GM23338 (cell line): ENCODE measurements around the gene KRT83. TPM values are rescaled to one million over a fixed set of nuclear protein-coding genes. Genes with fewer than 3 reads are reported as not detected.

Experiments
- ATAC-seq: fragments of 200-7000 bp; cut with Tn5 transposase; 3 replicates; pipeline ENCODE4 v1.9.1; 2020
- DNase-seq: peaks from one replicate; pipeline ENCODE4 v3.0.0-alpha.2; 2015; ENCODE audit warnings: low spot score
- H2AFZ ChIP-seq: fragments of 200-600 bp; sonication (generic); 2 replicates; pipeline ENCODE4 v1.8.0; 2016; ENCODE audit warnings: antibody characterized with exemption, mild to moderate bottlenecking, moderate library complexity
- H3F3A ChIP-seq: fragments of 200-600 bp; sonication (generic); replicated peaks from 2 replicates; pipeline ENCODE4 v1.8.0; 2017; ENCODE audit warnings: antibody characterized with exemption, mixed run types, low read depth
- H3K27ac ChIP-seq: fragments of 200-600 bp; sonication (generic); 2 replicates; pipeline ENCODE4 v1.6.1; 2016; ENCODE audit warnings: low read depth
- H3K27me3 ChIP-seq: fragments of 200-600 bp; sonication (generic); 2 replicates; pipeline ENCODE4 v1.8.0; 2016; ENCODE audit warnings: mild to moderate bottlenecking, mixed run types, moderate library complexity; ENCODE audit not compliant: insufficient read depth
- H3K36me3 ChIP-seq: fragments of 200-600 bp; sonication (generic); 2 replicates; pipeline ENCODE4 v1.8.0; 2016; ENCODE audit warnings: mild to moderate bottlenecking; ENCODE audit not compliant: insufficient read depth
- H3K4me1 ChIP-seq: fragments of 200-600 bp; sonication (generic); 2 replicates; pipeline ENCODE4 v1.8.0; 2016; ENCODE audit warnings: mild to moderate bottlenecking, moderate library complexity; ENCODE audit not compliant: insufficient read depth
- H3K4me2 ChIP-seq: fragments of 200-600 bp; sonication (generic); 2 replicates; pipeline ENCODE4 v1.7.1; 2017; ENCODE audit warnings: mixed run types
- H3K4me3 ChIP-seq: fragments of 200-600 bp; sonication (generic); 2 replicates; pipeline ENCODE4 v1.6.1; 2016; ENCODE audit warnings: mixed run types
- H3K79me2 ChIP-seq: fragments of 200-600 bp; sonication (generic); replicated peaks from 2 replicates; pipeline ENCODE4 v1.8.0; 2017; ENCODE audit warnings: mild to moderate bottlenecking; ENCODE audit not compliant: insufficient read depth
- H3K9me2 ChIP-seq: fragments of 200-600 bp; sonication (generic); 2 replicates; pipeline ENCODE4 v1.8.0; 2017; ENCODE audit not compliant: insufficient read depth
- H4K20me1 ChIP-seq: fragments of 200-600 bp; sonication (generic); replicated peaks from 2 replicates; pipeline ENCODE4 v1.8.0; 2017; ENCODE audit warnings: mild to moderate bottlenecking; ENCODE audit not compliant: insufficient read depth
- H3K27ac Mint-ChIP-seq: 2 replicates; pipeline ENCODE4 v1.8.0; 2020; ENCODE audit warnings: inconsistent platforms, mild to moderate bottlenecking, moderate library complexity, mixed read lengths
- H3K27me3 Mint-ChIP-seq: 3 replicates; pipeline ENCODE4 v1.8.0; 2022; ENCODE audit warnings: low read depth, mild to moderate bottlenecking, moderate library complexity, mixed read lengths, inconsistent platforms; ENCODE audit not compliant: insufficient read depth, poor library complexity
- H3K36me3 Mint-ChIP-seq: 3 replicates; pipeline ENCODE4 v1.8.0; 2021; ENCODE audit warnings: low read depth, mild to moderate bottlenecking, inconsistent platforms, moderate library complexity, mixed read lengths
- H3K4me1 Mint-ChIP-seq: 3 replicates; pipeline ENCODE4 v1.8.0; 2020; ENCODE audit warnings: mild to moderate bottlenecking, inconsistent platforms, mixed read lengths
- H3K4me3 Mint-ChIP-seq: 3 replicates; pipeline ENCODE4 v1.8.0; 2021; ENCODE audit warnings: moderate library complexity, mild to moderate bottlenecking, inconsistent platforms, mixed read lengths
- H3K9me3 Mint-ChIP-seq: 3 replicates; pipeline ENCODE4 v1.8.0; 2020; ENCODE audit warnings: moderate library complexity, mild to moderate bottlenecking, inconsistent platforms, mixed read lengths
- CREB1 ChIP-seq: fragments of 250-450 bp; sonication (Bioruptor Pico); IDR thresholded peaks from 2 replicates; pipeline ENCODE4 v1.5.0; 2020; ENCODE audit warnings: low read depth, mild to moderate bottlenecking, moderate library complexity
- CTCF ChIP-seq, 2 experiments: fragments of 200-600 bp in 1 of 2; sonication (generic) in 1 of 2; conservative IDR thresholded peaks; 2 replicates each; pipeline versions ENCODE4 v1.5.1 to v1.6.1; 2016 to 2017; ENCODE audit warnings: antibody characterized with exemption in 2 of 2, low read depth in 2 of 2, mild to moderate bottlenecking in 2 of 2, moderate library complexity in 1 of 2
- ETS1 ChIP-seq: IDR thresholded peaks from 2 replicates; pipeline ENCODE4 v1.6.1; 2016; ENCODE audit warnings: antibody characterized with exemption
- EZH2 ChIP-seq: fragments of 200-600 bp; sonication (generic); IDR thresholded peaks from one replicate; pipeline ENCODE4 v1.8.0; 2017; ENCODE audit warnings: antibody characterized with exemption, mild to moderate bottlenecking, low read depth; ENCODE audit not compliant: unreplicated experiment
- EZH2phosphoT487 ChIP-seq: fragments of 200-600 bp; sonication (generic); IDR thresholded peaks from one replicate; pipeline ENCODE4 v1.8.1; 2018; ENCODE audit warnings: antibody characterized with exemption; ENCODE audit not compliant: unreplicated experiment
- JUNB ChIP-seq: IDR thresholded peaks from one replicate; pipeline ENCODE4 v1.6.1; 2016; ENCODE audit warnings: antibody characterized with exemption; ENCODE audit not compliant: unreplicated experiment
- ZNF331 ChIP-seq: fragments of 250-450 bp; sonication (Bioruptor Pico); IDR thresholded peaks from 2 replicates; pipeline ENCODE4 v1.5.0; 2020; ENCODE audit warnings: low read depth, mild to moderate bottlenecking, moderate library complexity
- ZNF462 ChIP-seq: fragments of 250-450 bp; sonication (Bioruptor Pico); IDR thresholded peaks from 2 replicates; pipeline ENCODE4 v1.5.0; 2020; ENCODE audit warnings: mild to moderate bottlenecking, moderate library complexity
- polyA plus RNA-seq: library from polyadenylated mRNA; unstranded; fragments of >200 nt; fragmentation: Nextera tagmentation; extraction: Ambion mirVana; gene quantifications from 2 replicates; pipeline ENCODE4 v1.2.1, GENCODE V29; 2016
- total RNA-seq: library from RNA; depleted of rRNA; stranded (reverse); fragments of >200 nt; shearing (Covaris generic); gene quantifications from 2 replicates; pipeline ENCODE4 v1.2.3, GENCODE V29; 2014

The KRT83 gene
- total and polyA plus RNA-seq, 2 experiments from 2014 or later = not detected

GRCh38 chr12:52350786-52351185 lies 29.6 kb upstream of the KRT83 start (continued):
- no peak for TF ChIP-seq ZNF462
- no peak for TF ChIP-seq JUNB

GRCh38 chr12:52350021-52350620 lies 28.9 kb upstream of the KRT83 start:
- H3K9me2 ChIP-seq = no peaks in the 10 kb centered on the region

More at GRCh38 chr12:52350021-52350620, 28.9 kb upstream of the KRT83 start:
- Mint-ChIP-seq H3K36me3 (no peaks in the 10 kb centered on the region), H3K27me3 (peaks cover 3% of the 10 kb centered on the region), H3K4me3 (no peak overlapping the region), H3K4me1 (no peaks in the 10 kb centered on the region), H3K9me3 (no peaks in the 10 kb centered on the region), H3K27ac (no peak overlapping the region)
- Histone ChIP-seq H4K20me1 (no peaks in the 10 kb centered on the region; the same call in 1 of the 2 replicates), H3K79me2 (no peaks in the 10 kb centered on the region), H3K4me3 (no peak overlapping the region), H3K4me2 (no peak overlapping the region), H2AFZ (no peak overlapping the region), H3K27me3 (no peaks in the 10 kb centered on the region), H3K27ac (no peak overlapping the region), H3F3A (no peaks in the 10 kb centered on the region), H3K4me1 (no peaks in the 10 kb centered on the region), H3K36me3 (no peaks in the 10 kb centered on the region)
- no peak for ATAC-seq
- TF ChIP-seq ZNF331 (CRISPR knock-in tag) = no peak
- no peak for TF ChIP-seq EZH2
- TF ChIP-seq JUNB = no peak
- no peak for TF ChIP-seq EZH2phosphoT487
- TF ChIP-seq CTCF (conservative IDR thresholded peaks at IDR 0.05; ENCODE audit: low read depth in 2 of 2) = no peak
- no peak for TF ChIP-seq ETS1
- TF ChIP-seq CREB1 (CRISPR knock-in tag) = no peak
- DNase-seq = no peak
